DND-41 (cell line): ENCODE measurements around the gene COL15A1.

Experiments
- EZH2 ChIP-seq: IDR thresholded peaks from 3 replicates; pipeline ENCODE4 v1.6.1; 2012; ENCODE audit warnings: borderline replicate concordance, low read depth, mild to moderate bottlenecking, moderate library complexity, low read length, inconsistent platforms; ENCODE audit not compliant: severe bottlenecking
- TF ChIP-seq, protein P1 (sequence below): IDR thresholded peaks from 2 replicates; pipeline ENCODE4 v1.5.1; 2012; ENCODE audit warnings: borderline replicate concordance, low read length, moderate library complexity, mild to moderate bottlenecking; ENCODE audit not compliant: poor library complexity, severe bottlenecking; ENCODE audit errors: extremely low read depth

DNA sequence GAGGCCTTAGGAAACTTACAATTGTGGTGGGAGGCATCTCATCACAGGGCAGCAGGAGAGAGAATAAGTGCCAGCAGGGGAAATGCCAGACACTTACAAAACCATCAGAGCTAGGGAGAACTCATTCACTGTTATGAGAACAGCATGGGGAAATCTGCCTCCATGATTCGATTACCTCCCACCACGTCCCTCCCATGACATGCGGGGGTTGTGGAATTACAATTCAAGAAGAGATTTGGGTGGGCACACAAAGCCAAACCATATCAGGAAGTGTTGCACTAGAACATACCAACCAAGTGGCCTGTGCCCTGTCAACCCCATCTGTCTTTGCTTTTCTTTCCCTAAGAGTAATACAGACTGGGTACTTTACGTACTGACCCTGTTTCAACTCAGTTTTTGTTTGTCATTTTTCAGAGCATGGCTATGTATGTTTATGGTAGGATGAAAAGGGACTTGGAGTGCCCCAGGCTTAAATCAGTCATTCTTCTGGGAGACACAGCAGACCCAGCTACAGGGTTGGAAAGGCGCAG, 102.9 kb downstream of the COL15A1 start:
- TF ChIP-seq, protein P1, sequence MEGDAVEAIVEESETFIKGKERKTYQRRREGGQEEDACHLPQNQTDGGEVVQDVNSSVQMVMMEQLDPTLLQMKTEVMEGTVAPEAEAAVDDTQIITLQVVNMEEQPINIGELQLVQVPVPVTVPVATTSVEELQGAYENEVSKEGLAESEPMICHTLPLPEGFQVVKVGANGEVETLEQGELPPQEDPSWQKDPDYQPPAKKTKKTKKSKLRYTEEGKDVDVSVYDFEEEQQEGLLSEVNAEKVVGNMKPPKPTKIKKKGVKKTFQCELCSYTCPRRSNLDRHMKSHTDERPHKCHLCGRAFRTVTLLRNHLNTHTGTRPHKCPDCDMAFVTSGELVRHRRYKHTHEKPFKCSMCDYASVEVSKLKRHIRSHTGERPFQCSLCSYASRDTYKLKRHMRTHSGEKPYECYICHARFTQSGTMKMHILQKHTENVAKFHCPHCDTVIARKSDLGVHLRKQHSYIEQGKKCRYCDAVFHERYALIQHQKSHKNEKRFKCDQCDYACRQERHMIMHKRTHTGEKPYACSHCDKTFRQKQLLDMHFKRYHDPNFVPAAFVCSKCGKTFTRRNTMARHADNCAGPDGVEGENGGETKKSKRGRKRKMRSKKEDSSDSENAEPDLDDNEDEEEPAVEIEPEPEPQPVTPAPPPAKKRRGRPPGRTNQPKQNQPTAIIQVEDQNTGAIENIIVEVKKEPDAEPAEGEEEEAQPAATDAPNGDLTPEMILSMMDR, result no peak
- no peak for TF ChIP-seq EZH2
